SK-N-SH (cell line): ENCODE results near the gene SUFU. TPM values are rescaled to one million over a fixed set of nuclear protein-coding genes. Genes with fewer than 3 reads are reported as not detected.

Source experiments
- CTCF ChIA-PET: fragments of 300-600, 350-600 bp; formaldehyde crosslinking; extraction: SDS; loops from one replicate; lab custom pipeline; 2021; lab: Yijun Ruan, JAX
- POLR2A ChIA-PET: fragments of 350-600 bp; sonication (Branson Sonifier 250); formaldehyde crosslinking; extraction: SDS; loops from one replicate; lab custom pipeline; 2020; ENCODE audit warnings: antibody characterized with exemption, inconsistent platforms; lab: Yijun Ruan, JAX
- DNase-seq: peaks from one replicate; pipeline ENCODE4 v3.0.0; 2012
- H2AFZ ChIP-seq: fragments of 200-600 bp; sonication (generic); 2 replicates; pipeline ENCODE4 v1.8.1; 2016; ENCODE audit warnings: antibody characterized with exemption, mild to moderate bottlenecking, low read depth
- H3F3A ChIP-seq: fragments of 200-600 bp; sonication (generic); replicated peaks from 2 replicates; pipeline ENCODE3; 2016; ENCODE audit warnings: antibody characterized with exemption, mild to moderate bottlenecking; ENCODE audit not compliant: insufficient read depth
- H3K27ac ChIP-seq, 2 experiments: fragments of 200-500 bp in 1 of 2; fragments of 200-600 bp in 1 of 2; sonication (Bioruptor generic) in 1 of 2; sonication (generic), shearing (Covaris generic) in 1 of 2; 2 replicates each; pipeline versions ENCODE4 v1.5.1 to v1.6.1; 2014 to 2016; ENCODE audit warnings: low read depth in 2 of 2, inconsistent platforms in 1 of 2, low read length in 1 of 2, mild to moderate bottlenecking in 1 of 2, mixed read lengths in 1 of 2
- H3K27me3 ChIP-seq: fragments of 200-600 bp; sonication (generic), shearing (Covaris generic); 2 replicates; pipeline ENCODE4 v1.6.1; 2016; ENCODE audit warnings: mixed run types; ENCODE audit not compliant: insufficient read depth
- H3K36me3 ChIP-seq, 2 experiments: fragments of 200-500 bp in 1 of 2; fragments of 200-600 bp in 1 of 2; sonication (Bioruptor generic) in 1 of 2; sonication (generic) in 1 of 2; replicated peaks in 1 of 2; 2 replicates each; pipeline versions ENCODE3 to v1.5.1; 2014 to 2016; ENCODE audit warnings: low read length in 1 of 2, mild to moderate bottlenecking in 1 of 2; ENCODE audit not compliant: insufficient read depth in 2 of 2, control insufficient read depth in 1 of 2
- H3K4me1 ChIP-seq, 2 experiments: fragments of 200-500 bp in 1 of 2; fragments of 200-600 bp in 1 of 2; sonication (Bioruptor generic) in 1 of 2; sonication (generic), shearing (Covaris generic) in 1 of 2; 2 replicates each; pipeline versions ENCODE4 v1.5.1 to v1.6.1; 2014 to 2016; ENCODE audit warnings: low read depth in 1 of 2, low read length in 1 of 2, mixed run types in 1 of 2; ENCODE audit not compliant: insufficient read depth in 2 of 2, control insufficient read depth in 1 of 2
- H3K4me2 ChIP-seq: fragments of 200-600 bp; sonication (generic), shearing (Covaris generic); 2 replicates; pipeline ENCODE4 v1.6.1; 2017; ENCODE audit warnings: mixed run types
- H3K4me3 ChIP-seq, 2 experiments: fragments of 200-500 bp in 1 of 2; fragments of 200-600 bp in 1 of 2; sonication (Bioruptor generic) in 1 of 2; sonication (generic), shearing (Covaris generic) in 1 of 2; 2 replicates each; pipeline versions ENCODE4 v1.5.1 to v1.8.1; 2014 to 2016; ENCODE audit warnings: low read depth in 2 of 2, inconsistent platforms in 1 of 2, low read length in 1 of 2, mild to moderate bottlenecking in 1 of 2, mixed read lengths in 1 of 2, moderate library complexity in 1 of 2
- H3K79me2 ChIP-seq: fragments of 200-600 bp; sonication (generic); 2 replicates; pipeline ENCODE4 v1.8.1; 2017; ENCODE audit warnings: mild to moderate bottlenecking; ENCODE audit not compliant: insufficient read depth
- H3K9ac ChIP-seq: fragments of 200-600 bp; sonication (generic); 2 replicates; pipeline ENCODE4 v1.6.1; 2017; ENCODE audit warnings: mixed run types
- H3K9me2 ChIP-seq: fragments of 200-600 bp; sonication (generic); 2 replicates; pipeline ENCODE4 v1.6.1; 2017; ENCODE audit warnings: mixed run types
- H3K9me3 ChIP-seq: fragments of 200-600 bp; sonication (generic); 2 replicates; pipeline ENCODE4 v1.6.1; 2017; ENCODE audit warnings: mixed run types, mild to moderate bottlenecking, moderate library complexity
- H4K20me1 ChIP-seq: fragments of 200-600 bp; sonication (generic); 2 replicates; pipeline ENCODE4 v1.6.1; 2017; ENCODE audit warnings: mild to moderate bottlenecking, mixed run types; ENCODE audit not compliant: insufficient read depth
- CHD2 ChIP-seq: fragments of 150-350 bp; IDR thresholded peaks from 2 replicates; pipeline ENCODE4 v1.6.1; 2018; ENCODE audit warnings: low read length; ENCODE audit not compliant: partially characterized antibody
- CTCF ChIP-seq: fragments of 200-600 bp; sonication (generic); IDR thresholded peaks from 2 replicates; pipeline ENCODE4 v1.6.1; 2017; ENCODE audit warnings: antibody characterized with exemption, mild to moderate bottlenecking, moderate library complexity
- EP300 ChIP-seq, 2 experiments: IDR thresholded peaks; 2 replicates each; pipeline versions ENCODE4 v1.4.0 to v1.6.1; 2012; ENCODE audit warnings: borderline replicate concordance in 1 of 2, low read depth in 1 of 2, low read length in 1 of 2
- GABPA ChIP-seq: IDR thresholded peaks from 2 replicates; pipeline ENCODE4 v1.4.0; 2012; ENCODE audit warnings: low read depth, mild to moderate bottlenecking
- GATA2 ChIP-seq: sonication (generic); formaldehyde crosslinking; IDR thresholded peaks from 2 replicates; pipeline ENCODE4 v1.5.0; 2020; ENCODE audit warnings: mild to moderate bottlenecking, missing genetic modification reagents
- MEF2A ChIP-seq: IDR thresholded peaks from 2 replicates; pipeline ENCODE4 v1.4.0; 2012; ENCODE audit warnings: low read depth, borderline replicate concordance
- MXI1 ChIP-seq: IDR thresholded peaks from 2 replicates; pipeline ENCODE4 v1.6.1; 2012; ENCODE audit warnings: mild to moderate bottlenecking, low read depth, low read length, improper control_type of control experiment
- RAD21 ChIP-seq: IDR thresholded peaks from 2 replicates; pipeline ENCODE4 v1.6.1; 2012; ENCODE audit warnings: mild to moderate bottlenecking, low read length
- RCOR1 ChIP-seq: fragments of 150-350 bp; IDR thresholded peaks from 2 replicates; pipeline ENCODE4 v1.6.1; 2017; ENCODE audit warnings: antibody characterized with exemption, low read length
- RXRA ChIP-seq: IDR thresholded peaks from 2 replicates; pipeline ENCODE4 v1.4.0; 2012; ENCODE audit warnings: low read depth, mild to moderate bottlenecking, borderline replicate concordance
- SIN3A ChIP-seq: IDR thresholded peaks from 2 replicates; pipeline ENCODE4 v1.6.1; 2012; ENCODE audit warnings: low read depth, mild to moderate bottlenecking, low read length, moderate library complexity, borderline replicate concordance
- SMC3 ChIP-seq: IDR thresholded peaks from 2 replicates; pipeline ENCODE4 v1.6.1; 2012; ENCODE audit warnings: low read depth, low read length, improper control_type of control experiment
- TCF12 ChIP-seq: IDR thresholded peaks from 2 replicates; pipeline ENCODE4 v1.4.0; 2012
- WGBS: methylation state at CpG from one replicate; pipeline ENCODE4 v1.1.6; 2017; ENCODE audit warnings: low lambda C conversion rate; 5-methylcytosine and 5-hydroxymethylcytosine counted together
- polyA plus RNA-seq, 3 experiments: library from polyadenylated mRNA; depleted of rRNA; stranded (reverse); fragments of >200 nt; gene quantifications; 2 replicates each; pipeline ENCODE4 v1.2.3, GENCODE V29; 2012
- TF ChIP-seq, protein P1 (sequence below): IDR thresholded peaks from 2 replicates; pipeline ENCODE4 v1.4.0; 2012; ENCODE audit warnings: low read depth
- TF ChIP-seq, protein P2 (sequence below): fragments of 150-350 bp; IDR thresholded peaks from 2 replicates; pipeline ENCODE4 v1.6.1; 2017; ENCODE audit warnings: antibody characterized with exemption, low read length, low read depth, borderline replicate concordance
- TF ChIP-seq, protein P3 (sequence below): IDR thresholded peaks from 2 replicates; pipeline ENCODE4 v1.4.0; 2012; ENCODE audit warnings: low read depth, borderline replicate concordance

SUFU gene
- polyA plus RNA-seq, 1 of the 3 experiments (the other 2 are of a cell fraction) = 5.7 TPM

GRCh38 chr10:102644066-102644645 lies 140.4 kb downstream of the SUFU start, which contains the start of gene TRIM8:
Gene TRIM8, plus strand, starts transcription at chr10:102644479. Its CDS starts 139 bp downstream, at chr10:102644618.
- Histone ChIP-seq H3F3A (peaks cover 31% of the 10 kb centered on the region), H3K27me3 (no peaks in the 10 kb centered on the region), H3K9me3 (no peaks in the 10 kb centered on the region), H3K9ac (peak within 1 kb of the TSS; percentile 99), H4K20me1 (peaks cover 41% of the 10 kb centered on the region), H3K79me2 (peaks cover 62% of the 10 kb centered on the region), H2AFZ (no peak within 1 kb of the TSS), H3K36me3 (peaks cover 0 to 4% of the 10 kb centered on the region in 2 experiments), H3K4me3 (peak within 1 kb of the TSS; percentile 56 to 99), H3K4me2 (peak within 1 kb of the TSS; percentile 98), H3K4me1 (peaks cover 24 to 34% of the 10 kb centered on the region in 2 experiments), H3K27ac (peak within 1 kb of the TSS; percentile 92 to 93), H3K9me2 (no peaks in the 10 kb centered on the region)
- POLR2A ChIA-PET = interaction anchor here (1.0 to 3.5 kb wide), 10 partner anchors 13 to 223 kb away, joined by 3 to 33 read pairs (median 4); partner anchors contain the start of genes ARL3, FBXL15, SFXN2 and WBP1L
- no peak for TF ChIP-seq GATA2
- TF ChIP-seq TCF12 = no peak
- TF ChIP-seq EP300 (IDR thresholded peaks at IDR 0.05; ENCODE audit: borderline replicate concordance in 1 of 2, low read depth in 1 of 2, low read length in 1 of 2) = peak in 1 of 2 experiments; percentile 16; a peak in 1 of 4 replicates
- peak; percentile 66 for DNase-seq
- CTCF ChIA-PET = interaction anchor here (1.0 to 4.7 kb wide), 17 partner anchors 11 to 139 kb away, joined by 3 to 56 read pairs (median 8); partner anchors contain the start of genes ARL3, SFXN2 and SUFU
- WGBS = no CpG with 5 or more reads among the region's 80 CpGs

GRCh38 chr10:102644646-102645387 lies 141.0 kb downstream of the SUFU start:
- H2AFZ ChIP-seq = no peak overlapping the region

More at GRCh38 chr10:102644646-102645387, 141.0 kb downstream of the SUFU start:
- H3K4me3 ChIP-seq = peak overlapping the region; percentile 56 to 99
- H4K20me1 ChIP-seq = peaks cover 47% of the 10 kb centered on the region
- ChIA-PET POLR2A (interaction anchor here (0.6 to 3.5 kb wide), 11 partner anchors 13 to 225 kb away, joined by 3 to 33 read pairs (median 4); partner anchors contain the start of genes ARL3, FBXL15, SFXN2 and WBP1L), CTCF (interaction anchor here (0.8 to 4.7 kb wide), 21 partner anchors 9 to 142 kb away, joined by 3 to 56 read pairs (median 8); partner anchors contain the start of genes ACTR1A, ARL3, SFXN2 and SUFU)
- H3K27ac ChIP-seq = peak overlapping the region; percentile 92 to 93
- H3K9ac ChIP-seq = peak overlapping the region; percentile 99
- WGBS = 2% methylated on average over 9 of the region's 62 CpGs
- peaks cover 69% of the 10 kb centered on the region for H3K79me2 ChIP-seq
- H3F3A ChIP-seq = peaks cover 31% of the 10 kb centered on the region
- peaks cover 28 to 40% of the 10 kb centered on the region in 2 experiments for H3K4me1 ChIP-seq
- H3K27me3 ChIP-seq = no peaks in the 10 kb centered on the region
- DNase-seq = peak; percentile 79
- no peak for TF ChIP-seq GABPA
- TF ChIP-seq GATA2 = no peak
- no peak for TF ChIP-seq CHD2
- TF ChIP-seq, protein P1, sequence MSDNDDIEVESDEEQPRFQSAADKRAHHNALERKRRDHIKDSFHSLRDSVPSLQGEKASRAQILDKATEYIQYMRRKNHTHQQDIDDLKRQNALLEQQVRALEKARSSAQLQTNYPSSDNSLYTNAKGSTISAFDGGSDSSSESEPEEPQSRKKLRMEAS = peak; percentile 96
- TF ChIP-seq RCOR1 = peak; percentile 43; the same call in 1 of the 2 replicates
- peak; percentile 82; the same call in 1 of the 2 replicates for TF ChIP-seq SIN3A
- TF ChIP-seq SMC3 = peak; percentile 47
- TF ChIP-seq, protein P2, sequence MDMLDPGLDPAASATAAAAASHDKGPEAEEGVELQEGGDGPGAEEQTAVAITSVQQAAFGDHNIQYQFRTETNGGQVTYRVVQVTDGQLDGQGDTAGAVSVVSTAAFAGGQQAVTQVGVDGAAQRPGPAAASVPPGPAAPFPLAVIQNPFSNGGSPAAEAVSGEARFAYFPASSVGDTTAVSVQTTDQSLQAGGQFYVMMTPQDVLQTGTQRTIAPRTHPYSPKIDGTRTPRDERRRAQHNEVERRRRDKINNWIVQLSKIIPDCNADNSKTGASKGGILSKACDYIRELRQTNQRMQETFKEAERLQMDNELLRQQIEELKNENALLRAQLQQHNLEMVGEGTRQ = no peak
- peak; percentile 56 for TF ChIP-seq RAD21
- TF ChIP-seq CTCF = peak; percentile 57
- TF ChIP-seq, protein P3, sequence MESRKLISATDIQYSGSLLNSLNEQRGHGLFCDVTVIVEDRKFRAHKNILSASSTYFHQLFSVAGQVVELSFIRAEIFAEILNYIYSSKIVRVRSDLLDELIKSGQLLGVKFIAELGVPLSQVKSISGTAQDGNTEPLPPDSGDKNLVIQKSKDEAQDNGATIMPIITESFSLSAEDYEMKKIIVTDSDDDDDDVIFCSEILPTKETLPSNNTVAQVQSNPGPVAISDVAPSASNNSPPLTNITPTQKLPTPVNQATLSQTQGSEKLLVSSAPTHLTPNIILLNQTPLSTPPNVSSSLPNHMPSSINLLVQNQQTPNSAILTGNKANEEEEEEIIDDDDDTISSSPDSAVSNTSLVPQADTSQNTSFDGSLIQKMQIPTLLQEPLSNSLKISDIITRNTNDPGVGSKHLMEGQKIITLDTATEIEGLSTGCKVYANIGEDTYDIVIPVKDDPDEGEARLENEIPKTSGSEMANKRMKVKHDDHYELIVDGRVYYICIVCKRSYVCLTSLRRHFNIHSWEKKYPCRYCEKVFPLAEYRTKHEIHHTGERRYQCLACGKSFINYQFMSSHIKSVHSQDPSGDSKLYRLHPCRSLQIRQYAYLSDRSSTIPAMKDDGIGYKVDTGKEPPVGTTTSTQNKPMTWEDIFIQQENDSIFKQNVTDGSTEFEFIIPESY = no peak
- no peak for TF ChIP-seq RXRA
- no peak; a peak in 1 of 4 replicates for TF ChIP-seq EP300 (IDR thresholded peaks at IDR 0.05; ENCODE audit: borderline replicate concordance in 1 of 2, low read depth in 1 of 2, low read length in 1 of 2)
- no peak for TF ChIP-seq MEF2A
- peak; percentile 95 for TF ChIP-seq MXI1
- no peaks in the 10 kb centered on the region for H3K9me3 ChIP-seq
- peak overlapping the region; percentile 96 for H3K4me2 ChIP-seq
- no peaks in the 10 kb centered on the region for H3K9me2 ChIP-seq
- H3K36me3 ChIP-seq = peaks cover 0 to 4% of the 10 kb centered on the region in 2 experiments
